Prostate gland (tissue), 2 donors: ENCODE data around the gene GAL3ST3. TPM values are rescaled to one million over a fixed set of nuclear protein-coding genes. Genes with fewer than 3 reads are reported as not detected.

Experiments
- DNase-seq: peaks from one replicate; pipeline ENCODE4 v3.0.0-alpha.2; 2019; ENCODE audit warnings: low spot score
- H3K27ac ChIP-seq, 2 donors: fragments of 200-600 bp; sonication (generic); 2 replicates each; pipeline ENCODE4 v1.5.1; 2017 to 2019
- H3K27me3 ChIP-seq: fragments of 200-600 bp; sonication (generic); replicated peaks from 2 replicates; pipeline ENCODE4 v1.5.1; 2019; ENCODE audit not compliant: insufficient read depth
- H3K36me3 ChIP-seq, 2 donors: fragments of 200-600 bp; sonication (generic); 1 replicate in 1 of 2; 2 replicates in 1 of 2; pipeline versions ENCODE4 v1.5.1 to v1.8.1; 2017 to 2019
- H3K4me1 ChIP-seq: fragments of 200-600 bp; sonication (generic); replicated peaks from 2 replicates; pipeline ENCODE4 v1.5.1; 2019
- H3K4me3 ChIP-seq, 2 donors: fragments of 200-600 bp; sonication (generic); 2 replicates each; pipeline ENCODE4 v1.5.1; 2017 to 2019
- H3K9me3 ChIP-seq: fragments of 200-600 bp; sonication (generic); 2 replicates; pipeline ENCODE4 v1.5.1; 2017
- POLR2A ChIP-seq: fragments of 450-650 bp; IDR thresholded peaks from one replicate; pipeline ENCODE4 v1.6.1; 2016; ENCODE audit warnings: antibody characterized with exemption, mild to moderate bottlenecking
- POLR2AphosphoS5 ChIP-seq: sonication (generic); formaldehyde crosslinking; IDR thresholded peaks from one replicate; pipeline ENCODE4 v1.6.1; 2017; ENCODE audit warnings: antibody characterized with exemption
- whole genome bisulfite sequencing: methylation state at CpG from one replicate; pipeline ENCODE4 v1.1.5; 2018; 5-methylcytosine and 5-hydroxymethylcytosine counted together
- intact Hi-C: fragments of 100-400 bp; cut with DNase I; formaldehyde crosslinking; loops from one replicate; pipeline ENCODE4 v1.14.2; 2022
- total RNA-seq, 2 donors: library from RNA; depleted of rRNA; stranded (reverse); fragments of >200 nt; gene quantifications; one replicate each; pipeline ENCODE4 v1.1.0, GENCODE V29; 2016
- TF ChIP-seq, protein P1 (sequence below), 4 experiments: fragments of 200-600 bp in 2 of 4; fragments of 450-650 bp in 2 of 4; sonication (generic) in 2 of 4; IDR thresholded peaks; 1 replicate in 3 of 4; 2 replicates in 1 of 4; pipeline ENCODE4 v1.5.1; 2016 to 2019; ENCODE audit warnings: antibody characterized with exemption in 4 of 4, mild to moderate bottlenecking in 2 of 4, moderate library complexity in 2 of 4

The GAL3ST3 gene
- total RNA-seq, 2 donors from 2014 or later, result 2.3 to 4.3 TPM

DNA sequence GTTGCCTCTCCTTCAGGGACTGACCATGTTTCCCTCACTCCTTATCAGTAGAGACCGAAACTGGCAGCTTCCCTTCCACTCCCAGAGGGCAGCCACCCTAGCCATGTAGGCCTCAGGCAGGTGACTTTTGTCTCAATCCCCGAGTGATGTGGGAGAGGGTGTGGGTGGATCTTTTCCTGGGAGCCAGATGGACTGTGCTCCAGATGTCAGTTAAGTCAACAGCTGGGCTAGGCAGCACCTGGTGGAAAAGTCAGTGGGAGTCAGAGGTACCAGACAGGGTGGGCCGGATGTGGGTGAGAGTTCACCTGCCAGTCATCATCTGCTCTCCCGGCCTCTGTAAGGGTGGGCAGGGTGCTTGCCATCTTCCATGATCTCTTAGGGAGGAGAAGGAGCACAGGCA is 44.8 kb downstream of the GAL3ST3 start:
- intact Hi-C loops, result no loop called here
- 88% methylated on average over 4 of the region's 4 CpGs for WGBS
- peaks cover 5 to 6% of the 10 kb centered on the region in 2 donors for H3K36me3 ChIP-seq

DNA sequence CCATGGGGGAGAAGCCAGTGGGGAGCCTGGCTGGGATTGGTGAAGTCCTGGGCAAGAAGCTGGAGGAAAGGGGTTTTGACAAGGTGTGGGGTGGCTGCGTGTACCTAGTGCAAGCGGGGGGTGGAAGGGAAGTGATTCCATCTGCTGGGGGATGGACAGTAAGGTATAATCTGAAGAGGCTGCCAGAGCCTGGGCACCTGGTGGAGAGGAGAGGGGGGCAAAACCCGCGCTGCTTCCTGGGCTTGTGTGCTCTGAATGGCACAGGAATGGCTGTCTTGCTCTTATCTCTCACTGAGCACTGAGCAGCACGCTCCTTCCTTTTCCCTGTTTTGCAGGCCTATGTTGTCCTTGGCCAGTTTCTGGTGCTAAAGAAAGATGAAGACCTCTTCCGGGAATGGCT is 45.7 kb downstream of the GAL3ST3 start:
- Histone ChIP-seq H3K27ac (peak overlapping the region; percentile 96 to 97), H3K9me3 (no peaks in the 10 kb centered on the region), H3K4me1 (peaks cover 9% of the 10 kb centered on the region), H3K4me3 (peak overlapping the region; percentile 72 to 86), H3K36me3 (peaks cover 6 to 8% of the 10 kb centered on the region in 2 donors), H3K27me3 (no peaks in the 10 kb centered on the region)
- DNase-seq, result no peak
- 66% methylated on average over 6 of the region's 6 CpGs for WGBS
- TF ChIP-seq, protein P1, sequence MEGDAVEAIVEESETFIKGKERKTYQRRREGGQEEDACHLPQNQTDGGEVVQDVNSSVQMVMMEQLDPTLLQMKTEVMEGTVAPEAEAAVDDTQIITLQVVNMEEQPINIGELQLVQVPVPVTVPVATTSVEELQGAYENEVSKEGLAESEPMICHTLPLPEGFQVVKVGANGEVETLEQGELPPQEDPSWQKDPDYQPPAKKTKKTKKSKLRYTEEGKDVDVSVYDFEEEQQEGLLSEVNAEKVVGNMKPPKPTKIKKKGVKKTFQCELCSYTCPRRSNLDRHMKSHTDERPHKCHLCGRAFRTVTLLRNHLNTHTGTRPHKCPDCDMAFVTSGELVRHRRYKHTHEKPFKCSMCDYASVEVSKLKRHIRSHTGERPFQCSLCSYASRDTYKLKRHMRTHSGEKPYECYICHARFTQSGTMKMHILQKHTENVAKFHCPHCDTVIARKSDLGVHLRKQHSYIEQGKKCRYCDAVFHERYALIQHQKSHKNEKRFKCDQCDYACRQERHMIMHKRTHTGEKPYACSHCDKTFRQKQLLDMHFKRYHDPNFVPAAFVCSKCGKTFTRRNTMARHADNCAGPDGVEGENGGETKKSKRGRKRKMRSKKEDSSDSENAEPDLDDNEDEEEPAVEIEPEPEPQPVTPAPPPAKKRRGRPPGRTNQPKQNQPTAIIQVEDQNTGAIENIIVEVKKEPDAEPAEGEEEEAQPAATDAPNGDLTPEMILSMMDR (IDR thresholded peaks at IDR 0.05), result no peak
- no peak for TF ChIP-seq POLR2A
- TF ChIP-seq POLR2AphosphoS5, result no peak
- intact Hi-C loops, result loop anchor here (2.0 kb wide), 3 partner anchors 42 to 142 kb away; partner anchors contain the start of genes GAL3ST3, MUS81 and SART1

More for the DNA sequence above, 44.8 kb downstream of the GAL3ST3 start:
- Histone ChIP-seq H3K9me3 (no peaks in the 10 kb centered on the region), H3K27me3 (no peaks in the 10 kb centered on the region), H3K4me3 (no peak overlapping the region), H3K4me1 (peaks cover 9% of the 10 kb centered on the region), H3K27ac (no peak overlapping the region)
- TF ChIP-seq, protein P1 (IDR thresholded peaks at IDR 0.05), result no peak
- TF ChIP-seq POLR2A (no peak), POLR2AphosphoS5 (no peak)
- no peak for DNase-seq

DNA sequence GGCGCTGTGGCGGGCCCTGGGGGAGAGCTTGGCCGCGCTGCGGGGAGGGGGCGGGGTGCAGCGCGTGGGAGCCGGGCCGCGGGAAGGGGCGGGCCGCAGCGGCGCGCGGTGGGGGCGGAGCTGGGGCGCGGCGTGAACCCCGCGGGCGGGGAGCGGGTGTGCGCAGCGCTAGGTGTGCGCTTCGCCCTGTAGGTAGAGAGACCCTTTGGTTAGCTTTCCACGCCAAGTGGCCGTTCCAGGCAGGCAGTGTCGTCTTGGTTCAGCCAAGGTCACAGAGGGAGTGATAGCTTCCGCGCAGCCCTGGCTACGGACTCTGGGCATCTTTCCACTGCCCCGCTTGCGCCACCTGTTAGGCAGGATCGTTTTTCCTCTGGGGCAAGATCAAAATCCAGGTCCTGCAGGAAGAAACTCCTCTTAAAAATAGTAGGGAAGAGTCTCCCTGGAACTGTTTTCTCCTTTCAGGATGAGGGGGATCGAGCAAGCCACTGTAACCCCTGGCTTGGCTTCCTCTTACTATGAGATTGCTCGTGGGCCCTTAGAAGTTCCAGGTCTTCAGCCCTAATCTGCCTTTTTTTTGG is 46.2 kb downstream of the GAL3ST3 start:
- H3K27me3 ChIP-seq, result no peaks in the 10 kb centered on the region
- peak; percentile 69 for DNase-seq
- peaks cover 9% of the 10 kb centered on the region for H3K4me1 ChIP-seq
- H3K27ac ChIP-seq, result peak overlapping the region; percentile 96 to 97
- no peaks in the 10 kb centered on the region for H3K9me3 ChIP-seq
- intact Hi-C loops, result loop anchor here (2.0 kb wide), 3 partner anchors 42 to 142 kb away; partner anchors contain the start of genes GAL3ST3, MUS81 and SART1
- peaks cover 6 to 13% of the 10 kb centered on the region in 2 donors for H3K36me3 ChIP-seq
- H3K4me3 ChIP-seq, result peak overlapping the region; percentile 72 to 86
- TF ChIP-seq POLR2AphosphoS5, result no peak
- TF ChIP-seq, protein P1 (IDR thresholded peaks at IDR 0.05), result peak in 2 of 4 experiments; percentile 27
- WGBS, result under 1% methylated on average over 32 of the region's 40 CpGs

DNA sequence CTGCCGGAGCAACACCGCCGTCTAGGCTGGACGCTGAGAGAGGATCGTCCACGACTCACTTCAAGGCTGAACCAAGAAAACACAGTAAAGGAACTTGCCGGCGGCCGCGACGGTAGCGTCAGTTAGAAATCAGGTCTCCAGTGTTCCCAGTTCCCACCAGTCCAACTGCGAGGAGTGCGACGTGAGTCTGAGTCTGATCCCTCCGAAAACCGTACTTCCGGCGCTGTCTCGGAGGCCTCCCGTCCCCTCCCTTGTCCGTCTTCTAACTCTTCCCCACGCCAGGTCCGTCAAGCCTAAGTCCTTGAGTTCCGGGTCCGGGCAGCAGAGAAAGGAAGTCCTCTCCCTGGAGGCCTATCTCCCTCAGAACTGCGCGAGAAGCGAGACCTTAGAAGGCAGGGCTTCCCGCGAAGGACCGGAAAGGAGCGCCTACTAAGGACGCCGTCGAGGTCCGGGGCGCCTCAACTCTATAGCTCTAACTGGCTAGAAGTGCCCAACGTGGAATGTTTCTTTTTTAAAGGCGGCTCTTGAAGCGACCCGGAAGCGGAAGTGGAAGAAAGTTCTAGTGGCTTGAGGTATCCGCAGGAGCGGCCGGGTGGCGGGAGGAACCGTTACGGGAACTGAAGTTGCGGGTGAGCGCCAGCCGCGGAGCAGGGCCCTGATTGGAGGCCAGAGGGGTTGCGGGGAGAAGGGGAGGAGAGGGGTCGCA is 46.9 kb downstream of the GAL3ST3 start, which contains the start of the genes BANF1 and EIF1AD:
TSS of gene BANF1 (plus strand) at position 562 of the 706 bp plus-strand sequence. CDS start 748 bp downstream, outside the sequence.
TSS of gene EIF1AD (minus strand) at position 216 of the 706 bp plus-strand sequence. CDS start 1,768 bp downstream, outside the sequence.
- TF ChIP-seq, protein P1 (IDR thresholded peaks at IDR 0.05), result peak in 1 of 4 experiments; percentile 16
- TF ChIP-seq POLR2A, result peak; percentile 20
- peak; percentile 93 for TF ChIP-seq POLR2AphosphoS5
- Histone ChIP-seq H3K27ac (peak within 1 kb of the TSS; percentile 96 to 97), H3K4me1 (peaks cover 9% of the 10 kb centered on the region), H3K36me3 (peaks cover 6 to 19% of the 10 kb centered on the region in 2 donors), H3K9me3 (no peaks in the 10 kb centered on the region), H3K27me3 (no peaks in the 10 kb centered on the region), H3K4me3 (peak within 1 kb of the TSS; percentile 72 to 86)
- intact Hi-C loops, result loop anchor here (2.0 kb wide), 3 partner anchors 41 to 141 kb away; partner anchors contain the start of genes GAL3ST3, MUS81 and SART1
- DNase-seq, result peak; percentile 94
- WGBS, result under 1% methylated on average over 55 of the region's 55 CpGs
